ENCODE data around the gene NUBP1. TPM values are rescaled to one million over a fixed set of nuclear protein-coding genes. Genes with fewer than 3 reads are reported as not detected.
"Not testable (repeated sequence)": the region's sequence is repeated elsewhere in the genome, so short reads cannot be mapped to it uniquely, and the experiment has no call there.

NUBP1 gene
- total RNA-seq, 1 donor, result 19.5 TPM

GRCh38 chr16:10777356-10777755, 33.7 kb downstream of the NUBP1 start:
- Histone ChIP-seq H4K20me1 (ENCODE audit: insufficient read depth, low read length) (no peaks in the 10 kb centered on the region), H3K27ac (ENCODE audit: low read depth, low read length) (no peak overlapping the region), H3K27me3 (ENCODE audit: insufficient read depth, low read length) (peaks cover 3% of the 10 kb centered on the region), H2AFZ (ENCODE audit: low read length) (no peak overlapping the region), H3K9me3 (ENCODE audit: low read depth, low read length) (no peaks in the 10 kb centered on the region), H3K4me1 (ENCODE audit: insufficient read depth, low read length) (no peaks in the 10 kb centered on the region), H3K4me2 (ENCODE audit: insufficient read depth, low read length) (no peak overlapping the region), H3K79me2 (ENCODE audit: insufficient read depth, low read length) (no peaks in the 10 kb centered on the region), H3K36me3 (ENCODE audit: insufficient read depth, low read length) (no peaks in the 10 kb centered on the region), H3K4me3 (ENCODE audit: insufficient read depth, low read length) (no peak overlapping the region)
- TF ChIP-seq, protein P1, sequence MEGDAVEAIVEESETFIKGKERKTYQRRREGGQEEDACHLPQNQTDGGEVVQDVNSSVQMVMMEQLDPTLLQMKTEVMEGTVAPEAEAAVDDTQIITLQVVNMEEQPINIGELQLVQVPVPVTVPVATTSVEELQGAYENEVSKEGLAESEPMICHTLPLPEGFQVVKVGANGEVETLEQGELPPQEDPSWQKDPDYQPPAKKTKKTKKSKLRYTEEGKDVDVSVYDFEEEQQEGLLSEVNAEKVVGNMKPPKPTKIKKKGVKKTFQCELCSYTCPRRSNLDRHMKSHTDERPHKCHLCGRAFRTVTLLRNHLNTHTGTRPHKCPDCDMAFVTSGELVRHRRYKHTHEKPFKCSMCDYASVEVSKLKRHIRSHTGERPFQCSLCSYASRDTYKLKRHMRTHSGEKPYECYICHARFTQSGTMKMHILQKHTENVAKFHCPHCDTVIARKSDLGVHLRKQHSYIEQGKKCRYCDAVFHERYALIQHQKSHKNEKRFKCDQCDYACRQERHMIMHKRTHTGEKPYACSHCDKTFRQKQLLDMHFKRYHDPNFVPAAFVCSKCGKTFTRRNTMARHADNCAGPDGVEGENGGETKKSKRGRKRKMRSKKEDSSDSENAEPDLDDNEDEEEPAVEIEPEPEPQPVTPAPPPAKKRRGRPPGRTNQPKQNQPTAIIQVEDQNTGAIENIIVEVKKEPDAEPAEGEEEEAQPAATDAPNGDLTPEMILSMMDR (IDR thresholded peaks at IDR 0.05; ENCODE audit: extremely low read depth, low read depth, low read length), result no peak
- DNase-seq (ENCODE audit: insufficient read length, low spot score, missing footprints), result no peak

- H3K4me2 ChIP-seq (ENCODE audit: insufficient read depth, low read length); H3K27me3 ChIP-seq (ENCODE audit: insufficient read depth, low read length); DNase-seq (ENCODE audit: insufficient read length, low spot score, missing footprints); H3K79me2 ChIP-seq (ENCODE audit: insufficient read depth, low read length); H2AFZ ChIP-seq (ENCODE audit: low read length); H3K4me3 ChIP-seq (ENCODE audit: insufficient read depth, low read length); H3K4me1 ChIP-seq (ENCODE audit: insufficient read depth, low read length); H4K20me1 ChIP-seq (ENCODE audit: insufficient read depth, low read length); H3K9me3 ChIP-seq (ENCODE audit: low read depth, low read length); H3K36me3 ChIP-seq (ENCODE audit: insufficient read depth, low read length); H3K27ac ChIP-seq (ENCODE audit: low read depth, low read length): not testable (repeated sequence)
Measured at GRCh38 chr16:10779908-10780307, 36.3 kb downstream of the NUBP1 start.

- Histone ChIP-seq H4K20me1 (ENCODE audit: insufficient read depth, low read length) (no peaks in the 10 kb centered on the region), H3K4me1 (ENCODE audit: insufficient read depth, low read length) (no peaks in the 10 kb centered on the region), H3K9me3 (ENCODE audit: low read depth, low read length) (no peaks in the 10 kb centered on the region), H2AFZ (ENCODE audit: low read length) (no peak overlapping the region), H3K27me3 (ENCODE audit: insufficient read depth, low read length) (peaks cover 3% of the 10 kb centered on the region), H3K36me3 (ENCODE audit: insufficient read depth, low read length) (no peaks in the 10 kb centered on the region), H3K4me2 (ENCODE audit: insufficient read depth, low read length) (no peak overlapping the region), H3K4me3 (ENCODE audit: insufficient read depth, low read length) (no peak overlapping the region), H3K27ac (ENCODE audit: low read depth, low read length) (no peak overlapping the region), H3K79me2 (ENCODE audit: insufficient read depth, low read length) (no peaks in the 10 kb centered on the region)
- TF ChIP-seq, protein P1 (IDR thresholded peaks at IDR 0.05; ENCODE audit: extremely low read depth, low read depth, low read length), result no peak
- no peak for DNase-seq (ENCODE audit: insufficient read length, low spot score, missing footprints)
Measured at GRCh38 chr16:10780628-10781027, 37.0 kb downstream of the NUBP1 start.

GRCh38 chr16:10782628-10783027, 39.0 kb downstream of the NUBP1 start:
- Histone ChIP-seq H3K4me1 (ENCODE audit: insufficient read depth, low read length) (no peaks in the 10 kb centered on the region), H3K27ac (ENCODE audit: low read depth, low read length) (no peak overlapping the region), H3K4me3 (ENCODE audit: insufficient read depth, low read length) (no peak overlapping the region), H3K36me3 (ENCODE audit: insufficient read depth, low read length) (no peaks in the 10 kb centered on the region), H3K4me2 (ENCODE audit: insufficient read depth, low read length) (no peak overlapping the region), H3K79me2 (ENCODE audit: insufficient read depth, low read length) (no peaks in the 10 kb centered on the region), H3K27me3 (ENCODE audit: insufficient read depth, low read length) (peaks cover 3% of the 10 kb centered on the region), H3K9me3 (ENCODE audit: low read depth, low read length) (no peaks in the 10 kb centered on the region), H2AFZ (ENCODE audit: low read length) (no peak overlapping the region), H4K20me1 (ENCODE audit: insufficient read depth, low read length) (no peaks in the 10 kb centered on the region)
- no peak for DNase-seq (ENCODE audit: insufficient read length, low spot score, missing footprints)
- TF ChIP-seq, protein P1 (IDR thresholded peaks at IDR 0.05; ENCODE audit: extremely low read depth, low read depth, low read length), result no peak
